ENCODE data around the gene VDAC2.

The VDAC2 gene

GRCh38 chr10:75233444-75234016 lies 22.9 kb downstream of the VDAC2 start:
- TF ChIP-seq CTCF (IDR thresholded peaks at IDR 0.05; ENCODE audit: extremely low read depth, missing control alignments), result no peak
- DNase-seq (ENCODE audit: low spot score), result no peak

DNA sequence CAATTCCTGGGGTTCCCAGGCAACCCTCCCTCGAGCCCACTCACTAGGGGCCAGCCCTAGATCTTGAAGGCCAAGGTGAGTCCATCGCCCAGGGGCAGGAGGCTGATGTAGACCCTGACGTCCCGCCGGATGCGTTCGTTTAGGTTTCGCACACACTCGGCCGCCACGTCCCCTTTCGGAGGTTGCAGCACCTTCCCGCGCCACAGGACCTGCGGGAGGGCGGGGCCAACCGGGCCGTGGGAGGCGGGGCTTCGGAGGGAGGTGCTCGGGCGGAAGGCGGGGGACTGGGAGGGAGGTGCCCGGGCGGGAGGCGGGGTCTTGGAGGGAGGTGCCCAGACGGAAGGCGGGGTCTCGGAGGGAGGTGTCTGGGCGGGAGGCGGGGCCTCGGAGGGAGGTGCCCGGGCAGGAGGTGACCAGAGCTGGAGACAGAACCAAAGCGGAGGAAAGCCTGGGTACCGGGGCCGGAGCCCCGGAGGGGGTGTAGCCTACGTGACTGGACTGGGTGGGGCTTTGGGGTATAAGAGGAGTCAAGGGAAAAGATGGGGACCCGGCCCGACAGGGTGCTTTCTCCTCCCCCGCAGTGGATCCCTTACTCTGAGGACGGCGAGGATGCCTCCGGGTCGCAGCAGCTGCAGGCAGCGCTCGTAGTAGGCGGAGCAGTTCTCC lies 23.6 kb downstream of the VDAC2 start:
- DNase-seq (ENCODE audit: low spot score), result peak; percentile 98
- no peak for TF ChIP-seq CTCF (IDR thresholded peaks at IDR 0.05; ENCODE audit: extremely low read depth, missing control alignments)

DNA sequence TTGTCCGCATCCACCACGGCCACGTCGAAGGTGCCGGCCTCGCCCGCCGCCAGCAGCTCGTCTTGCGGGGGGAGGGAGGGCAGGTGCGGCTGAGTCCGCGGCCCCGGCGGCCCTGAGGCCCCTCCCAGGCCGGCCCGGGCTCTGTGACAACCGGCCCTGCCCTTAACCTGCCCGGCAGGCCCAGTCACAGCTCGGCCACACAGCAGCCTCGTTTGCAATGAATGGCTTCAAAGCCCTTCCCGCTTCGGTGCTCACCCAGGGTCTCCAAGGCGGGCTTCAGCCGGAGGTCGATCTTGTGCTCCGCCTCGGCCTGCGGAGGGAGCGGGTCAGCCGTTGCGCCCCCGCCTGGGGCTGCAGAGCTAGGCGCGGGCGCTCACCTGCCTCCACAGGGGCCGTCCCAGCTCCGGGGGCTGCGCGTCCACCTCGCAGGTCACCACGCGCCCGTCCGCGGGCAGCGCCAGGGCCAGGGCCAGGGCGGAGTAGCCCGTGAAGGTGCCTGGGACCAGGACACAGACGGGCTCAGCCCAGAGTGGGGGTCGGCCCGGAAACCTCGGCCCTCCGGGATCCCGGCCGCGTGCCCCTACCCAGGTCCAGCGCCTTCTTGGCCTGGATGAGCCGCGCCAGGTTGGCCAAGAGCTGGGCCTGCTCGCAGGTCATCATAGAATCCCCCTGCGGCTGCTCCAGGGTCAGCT lies 24.2 kb downstream of the VDAC2 start:
- peak; percentile 3 for TF ChIP-seq CTCF (IDR thresholded peaks at IDR 0.05; ENCODE audit: extremely low read depth, missing control alignments)
- DNase-seq (ENCODE audit: low spot score), result no peak

- TF ChIP-seq CTCF (IDR thresholded peaks at IDR 0.05; ENCODE audit: extremely low read depth, missing control alignments), result peak; percentile 100
- peak; percentile 95 for DNase-seq (ENCODE audit: low spot score)
These were observed 25.0 kb downstream of the VDAC2 start, which contains the start of gene COMTD1 for GRCh38 chr10:75235375-75236177. Gene COMTD1 (minus strand): TSS chr10:75235957. CDS start chr10:75235928, 29 bp downstream.

DNA sequence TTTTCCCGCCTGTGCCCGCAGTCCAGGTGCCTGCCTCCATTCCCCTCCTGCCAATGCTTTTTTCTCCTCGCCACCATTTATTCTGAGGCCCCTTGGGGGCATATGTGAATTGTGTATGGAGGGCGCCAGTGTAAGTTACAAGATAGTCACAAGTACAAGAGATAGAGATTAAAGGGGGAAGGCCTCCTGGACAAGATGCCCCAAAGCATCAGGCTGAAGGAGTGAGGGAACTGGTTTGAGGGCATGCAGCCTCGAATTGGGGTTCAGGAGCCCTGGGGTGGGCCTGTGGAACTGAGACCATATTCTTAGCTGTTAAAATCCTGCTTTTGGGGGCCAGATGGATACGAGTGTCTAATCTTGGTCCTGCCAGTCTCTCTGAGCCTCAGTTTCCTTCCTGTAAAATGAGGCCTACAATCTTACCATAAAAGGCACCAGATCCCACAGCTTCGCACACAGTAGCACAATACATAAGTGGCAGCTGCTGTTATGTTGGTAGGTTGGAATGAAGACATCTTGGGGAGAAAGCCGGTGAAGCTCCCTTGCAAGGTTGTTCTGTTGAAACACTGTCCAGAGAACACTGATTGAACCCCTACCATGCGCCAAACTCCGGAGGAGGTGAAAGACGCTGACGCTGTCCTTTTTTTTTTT lies 25.7 kb downstream of the VDAC2 start:
- DNase-seq (ENCODE audit: low spot score), result no peak
- no peak for TF ChIP-seq CTCF (IDR thresholded peaks at IDR 0.05; ENCODE audit: extremely low read depth, missing control alignments)

DNA sequence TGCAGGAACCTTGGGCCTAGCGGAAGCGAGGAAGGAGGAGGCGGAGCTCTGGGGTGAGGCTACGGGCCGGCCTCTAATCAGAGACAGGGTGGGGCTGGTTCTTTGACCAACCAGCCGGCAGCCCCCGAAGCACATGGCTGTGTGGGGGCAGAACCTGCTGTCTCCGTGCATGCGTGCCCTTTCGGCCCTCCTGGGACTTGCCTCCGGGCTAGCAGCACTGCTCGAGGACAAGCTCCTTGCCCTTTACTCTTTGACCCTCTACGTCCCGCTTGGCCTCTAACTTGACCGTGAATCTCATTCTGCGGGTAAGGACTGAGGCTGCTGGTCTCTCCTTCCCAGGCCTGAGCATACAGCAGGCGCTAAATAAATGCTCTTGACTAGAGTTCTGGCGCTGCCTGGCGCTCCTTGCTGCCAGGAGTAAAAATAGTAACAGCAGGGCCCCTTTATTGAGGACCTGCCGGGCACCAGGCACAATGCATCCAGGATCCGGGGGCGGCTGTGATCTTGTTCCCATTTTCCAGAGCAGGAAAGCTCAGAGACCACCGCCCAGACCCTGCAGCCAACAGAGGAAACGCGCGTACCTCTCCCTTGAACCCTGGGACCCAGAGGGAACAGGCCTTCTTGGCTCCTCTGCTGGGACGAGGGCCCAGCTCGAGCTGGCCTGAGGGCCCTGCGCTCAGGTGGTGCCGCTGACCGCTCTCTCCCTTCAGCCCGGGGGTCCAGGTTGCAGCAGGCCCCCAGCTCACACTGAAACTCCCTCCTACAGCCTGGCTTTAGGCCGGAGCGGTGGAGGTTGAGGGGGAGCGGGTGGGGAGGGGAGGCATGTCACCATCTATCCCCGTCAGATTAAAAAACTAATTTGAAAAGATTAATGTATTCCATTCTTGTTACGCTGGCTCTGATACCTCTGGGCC lies 27.8 kb downstream of the VDAC2 start:
- TF ChIP-seq CTCF (IDR thresholded peaks at IDR 0.05; ENCODE audit: extremely low read depth, missing control alignments), result no peak
- no peak for DNase-seq (ENCODE audit: low spot score)
